HS-5 (cell line): ENCODE data around the gene KRTAP10-8.
"Not testable (repeated sequence)": the region's sequence is repeated elsewhere in the genome, so short reads cannot be mapped to it uniquely, and the experiment has no call there.

ENCODE experiments used
- DNase-seq: peaks from one replicate; pipeline ENCODE4 v3.0.0-alpha.2; 2012; ENCODE audit warnings: low read depth

KRTAP10-8 gene

GRCh38 chr21:44618504-44618903, 6.6 kb downstream of the KRTAP10-8 start:
- no peak for DNase-seq

GRCh38 chr21:44618909-44619308, 7.0 kb downstream of the KRTAP10-8 start:
- no peak for DNase-seq

- DNase-seq: no peak
These were observed 8.0 kb downstream of the KRTAP10-8 start for GRCh38 chr21:44619886-44620285.

- DNase-seq: no peak
These were observed 11.7 kb downstream of the KRTAP10-8 start for GRCh38 chr21:44623575-44623974.

GRCh38 chr21:44625756-44626155, 13.9 kb downstream of the KRTAP10-8 start:
- DNase-seq: no peak

- no peak for DNase-seq
These were observed 14.4 kb downstream of the KRTAP10-8 start for GRCh38 chr21:44626262-44626661.

GRCh38 chr21:44626673-44627143, 14.8 kb downstream of the KRTAP10-8 start, which contains the start of gene KRTAP10-9:
KRTAP10-9 (plus strand) TSS chr21:44627093; CDS start chr21:44627172, 79 bp downstream.
- no peak for DNase-seq

- not testable (repeated sequence) for DNase-seq
These were observed 15.4 kb downstream of the KRTAP10-8 start for GRCh38 chr21:44627181-44627822.

GRCh38 chr21:44627831-44628233, 16.0 kb downstream of the KRTAP10-8 start:
- DNase-seq: not testable (repeated sequence)

GRCh38 chr21:44628707-44629391, 17.0 kb downstream of the KRTAP10-8 start:
- no peak for DNase-seq

GRCh38 chr21:44630440-44630839, 18.6 kb downstream of the KRTAP10-8 start:
- no peak for DNase-seq

GRCh38 chr21:44632067-44632466, 20.2 kb downstream of the KRTAP10-8 start:
- no peak for DNase-seq

GRCh38 chr21:44636209-44637017, 24.5 kb downstream of the KRTAP10-8 start:
- DNase-seq: no peak

GRCh38 chr21:44637018-44637850, 25.4 kb downstream of the KRTAP10-8 start, which contains the start of gene KRTAP10-10:
KRTAP10-10 (plus strand) TSS chr21:44637356; CDS start chr21:44637418, 62 bp downstream.
- DNase-seq: no peak

- not testable (repeated sequence) for DNase-seq
These were observed 26.0 kb downstream of the KRTAP10-8 start for GRCh38 chr21:44637851-44638348.

- DNase-seq: not testable (repeated sequence)
These were observed 26.8 kb downstream of the KRTAP10-8 start for GRCh38 chr21:44638506-44639330.

- no peak for DNase-seq
These were observed 27.4 kb downstream of the KRTAP10-8 start for GRCh38 chr21:44639331-44639655.

GRCh38 chr21:44640761-44641160, 28.9 kb downstream of the KRTAP10-8 start:
- no peak for DNase-seq

GRCh38 chr21:44643741-44644310, 31.9 kb downstream of the KRTAP10-8 start:
- DNase-seq: no peak

GRCh38 chr21:44644878-44645277, 33.0 kb downstream of the KRTAP10-8 start:
- no peak for DNase-seq
